GOT3 (cell line): ENCODE measurements around the gene ADRA2A.

Experiments used
- DNase-seq: peaks from one replicate; lab custom pipeline; 2025; ENCODE audit warnings: mixed read lengths; lab: John Stamatoyannopoulos, UW

ADRA2A gene

GRCh38 chr10:111083222-111084095 lies 6.6 kb downstream of the ADRA2A start:
- DNase-seq: no peak

GRCh38 chr10:111084366-111085255 lies 7.8 kb downstream of the ADRA2A start:
- DNase-seq: no peak

GRCh38 chr10:111085690-111086353 lies 9.0 kb downstream of the ADRA2A start:
- no peak for DNase-seq

GRCh38 chr10:111086574-111086973 lies 9.7 kb downstream of the ADRA2A start:
- no peak for DNase-seq

- DNase-seq: no peak
Observed at GRCh38 chr10:111087331-111087756, 10.5 kb downstream of the ADRA2A start.

GRCh38 chr10:111087968-111088505 lies 11.2 kb downstream of the ADRA2A start:
- no peak for DNase-seq

- no peak for DNase-seq
Observed at GRCh38 chr10:111089293-111089692, 12.5 kb downstream of the ADRA2A start.

GRCh38 chr10:111091833-111092232 lies 15.0 kb downstream of the ADRA2A start:
- no peak for DNase-seq

GRCh38 chr10:111093741-111094380 lies 17.0 kb downstream of the ADRA2A start:
- DNase-seq: no peak

GRCh38 chr10:111098679-111099437 lies 22.0 kb downstream of the ADRA2A start:
- DNase-seq: no peak

GRCh38 chr10:111100198-111100597 lies 23.4 kb downstream of the ADRA2A start:
- DNase-seq: no peak

GRCh38 chr10:111101796-111102195 lies 25.0 kb downstream of the ADRA2A start:
- no peak for DNase-seq

- no peak for DNase-seq
Observed at GRCh38 chr10:111102359-111102837, 25.6 kb downstream of the ADRA2A start.

- DNase-seq: no peak
Observed at GRCh38 chr10:111103196-111103840, 26.5 kb downstream of the ADRA2A start.

GRCh38 chr10:111104811-111105210 lies 28.0 kb downstream of the ADRA2A start:
- DNase-seq: no peak

- DNase-seq: no peak
Observed at GRCh38 chr10:111106081-111106480, 29.3 kb downstream of the ADRA2A start.

- DNase-seq: no peak
Observed at GRCh38 chr10:111107023-111107422, 30.2 kb downstream of the ADRA2A start.

GRCh38 chr10:111107846-111108245 lies 31.0 kb downstream of the ADRA2A start:
- DNase-seq: no peak

- DNase-seq: no peak
Observed at GRCh38 chr10:111108441-111108840, 31.6 kb downstream of the ADRA2A start.
